GM23338 (cell line): ENCODE measurements around the gene NUTM2G.
"Not testable (repeated sequence)": the region's sequence is repeated elsewhere in the genome, so short reads cannot be mapped to it uniquely, and the experiment has no call there.

Experiments
- CTCF ChIP-seq, 2 experiments: fragments of 200-600 bp in 1 of 2; sonication (generic) in 1 of 2; conservative IDR thresholded peaks; 2 replicates each; pipeline versions ENCODE4 v1.5.1 to v1.6.1; 2016 to 2017; ENCODE audit warnings: antibody characterized with exemption in 2 of 2, low read depth in 2 of 2, mild to moderate bottlenecking in 2 of 2, moderate library complexity in 1 of 2
- EZH2 ChIP-seq: fragments of 200-600 bp; sonication (generic); IDR thresholded peaks from one replicate; pipeline ENCODE4 v1.8.0; 2017; ENCODE audit warnings: antibody characterized with exemption, mild to moderate bottlenecking, low read depth; ENCODE audit not compliant: unreplicated experiment
- JUNB ChIP-seq: IDR thresholded peaks from one replicate; pipeline ENCODE4 v1.6.1; 2016; ENCODE audit warnings: antibody characterized with exemption; ENCODE audit not compliant: unreplicated experiment
- NANOG ChIP-seq: IDR thresholded peaks from 2 replicates; pipeline ENCODE4 v1.6.1; 2016; ENCODE audit warnings: antibody characterized with exemption, borderline replicate concordance
- POLR2AphosphoS5 ChIP-seq: IDR thresholded peaks from 2 replicates; pipeline ENCODE4 v1.6.1; 2016; ENCODE audit warnings: antibody characterized with exemption, low read depth

- TF ChIP-seq EZH2; CTCF (conservative IDR thresholded peaks at IDR 0.05; ENCODE audit: low read depth in 2 of 2); JUNB; POLR2AphosphoS5; NANOG: not testable (repeated sequence)
These were observed 10.5 kb downstream of the NUTM2G start for GRCh38 chr9:96938957-96939665.
